ENCODE results near the gene GATA5.

GRCh38 chr20:62476056-62476838 is 452 bp upstream of the GATA5 start:
- TF ChIP-seq TAF1 (IDR thresholded peaks at IDR 0.05; ENCODE audit: borderline replicate concordance, insufficient read depth, low read length) (no peak), REST (IDR thresholded peaks at IDR 0.05; ENCODE audit: insufficient read depth in 1 of 2, low read depth in 2 of 2, low read length in 2 of 2) (no peak), SIN3A (IDR thresholded peaks at IDR 0.05; ENCODE audit: borderline replicate concordance, insufficient read depth, low read length) (no peak), POLR2AphosphoS5 (IDR thresholded peaks at IDR 0.05; ENCODE audit: low read depth, low read length) (no peak)
